Measurements from ENCODE around the gene HAND1.
A peak's percentile ranks its signal among the peaks of the same experiment; 100 is the strongest.

DNA sequence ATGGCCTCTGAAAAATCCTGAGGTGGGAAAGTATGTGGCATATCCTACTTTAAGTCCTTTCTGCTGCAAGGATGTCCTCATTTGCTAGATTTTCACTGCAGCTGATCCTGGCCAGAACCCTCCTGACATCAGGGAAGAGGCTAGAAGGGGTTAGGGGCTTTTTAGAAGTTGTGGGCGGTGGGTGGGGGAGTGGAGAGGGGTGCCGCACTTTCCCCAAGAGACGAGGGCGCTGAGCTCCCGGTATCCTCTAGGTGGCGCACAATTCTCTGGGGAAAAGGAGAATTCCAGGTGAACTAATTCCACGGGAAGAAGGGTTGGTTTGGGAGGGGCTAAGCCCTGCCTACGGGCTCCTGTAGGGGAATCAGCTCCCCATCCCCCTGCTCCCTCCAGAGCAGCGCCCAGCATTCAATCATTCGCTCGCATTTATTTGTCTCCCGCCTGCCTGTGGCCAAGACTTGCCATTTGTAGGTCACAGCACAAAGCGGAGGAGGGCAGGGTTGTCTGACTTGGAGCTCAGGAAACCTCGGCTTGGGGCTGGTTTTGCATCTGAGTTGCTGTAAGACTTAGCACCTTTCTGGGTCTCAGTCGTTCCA is 42.9 kb upstream of the HAND1 start:
- TF ChIP-seq POLR2A (IDR thresholded peaks at IDR 0.05) (no peak), POLR2AphosphoS5 (IDR thresholded peaks at IDR 0.05) (no peak)
- TF ChIP-seq, protein P1, sequence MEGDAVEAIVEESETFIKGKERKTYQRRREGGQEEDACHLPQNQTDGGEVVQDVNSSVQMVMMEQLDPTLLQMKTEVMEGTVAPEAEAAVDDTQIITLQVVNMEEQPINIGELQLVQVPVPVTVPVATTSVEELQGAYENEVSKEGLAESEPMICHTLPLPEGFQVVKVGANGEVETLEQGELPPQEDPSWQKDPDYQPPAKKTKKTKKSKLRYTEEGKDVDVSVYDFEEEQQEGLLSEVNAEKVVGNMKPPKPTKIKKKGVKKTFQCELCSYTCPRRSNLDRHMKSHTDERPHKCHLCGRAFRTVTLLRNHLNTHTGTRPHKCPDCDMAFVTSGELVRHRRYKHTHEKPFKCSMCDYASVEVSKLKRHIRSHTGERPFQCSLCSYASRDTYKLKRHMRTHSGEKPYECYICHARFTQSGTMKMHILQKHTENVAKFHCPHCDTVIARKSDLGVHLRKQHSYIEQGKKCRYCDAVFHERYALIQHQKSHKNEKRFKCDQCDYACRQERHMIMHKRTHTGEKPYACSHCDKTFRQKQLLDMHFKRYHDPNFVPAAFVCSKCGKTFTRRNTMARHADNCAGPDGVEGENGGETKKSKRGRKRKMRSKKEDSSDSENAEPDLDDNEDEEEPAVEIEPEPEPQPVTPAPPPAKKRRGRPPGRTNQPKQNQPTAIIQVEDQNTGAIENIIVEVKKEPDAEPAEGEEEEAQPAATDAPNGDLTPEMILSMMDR (IDR thresholded peaks at IDR 0.05), result peak in 5 of 6 experiments; percentile 50 to 68 (median 56)
